CD4-positive, CD25-positive, alpha-beta regulatory T cell (primary cell): ENCODE results near the gene MGLL. TPM values are rescaled to one million over a fixed set of nuclear protein-coding genes. Genes with fewer than 3 reads are reported as not detected.
A peak's percentile ranks its signal among the peaks of the same experiment; 100 is the strongest.
"Not testable (repeated sequence)": the region's sequence is repeated elsewhere in the genome, so short reads cannot be mapped to it uniquely, and the experiment has no call there.

Experiments
- ATAC-seq, 2 donors: fragments of 150-1000 bp; cut with Tn5 transposase; one replicate each; pipeline ENCODE4 v1.10.0; 2021; ENCODE audit warnings: low read depth in 2 of 2, moderate number of reproducible peaks in 2 of 2, moderate library complexity in 1 of 2
- DNase-seq, 3 donors: peaks; one replicate each; pipeline versions ENCODE4 v3.0.0 to v3.0.0-alpha.2; 2012 to 2022; ENCODE audit warnings: mixed read lengths in 1 of 3
- H3K27ac ChIP-seq: one replicate; pipeline ENCODE4 v1.7.0; 2013; ENCODE audit warnings: mild to moderate bottlenecking, low read length; ENCODE audit not compliant: insufficient read depth, poor library complexity, severe bottlenecking
- H3K27me3 ChIP-seq: one replicate; pipeline ENCODE4 v1.7.0; 2013; ENCODE audit warnings: low read length; ENCODE audit not compliant: control insufficient read depth, insufficient read depth
- H3K36me3 ChIP-seq: one replicate; pipeline ENCODE4 v1.7.0; 2013; ENCODE audit warnings: mild to moderate bottlenecking, low read length, moderate library complexity; ENCODE audit not compliant: control insufficient read depth, insufficient read depth
- H3K4me1 ChIP-seq: 2 replicates; pipeline ENCODE4 v1.7.0; 2013; ENCODE audit warnings: mild to moderate bottlenecking, low read length; ENCODE audit not compliant: insufficient read depth, control insufficient read depth, poor library complexity, severe bottlenecking
- H3K4me3 ChIP-seq: one replicate; pipeline ENCODE4 v1.7.0; 2013; ENCODE audit warnings: low read depth, mild to moderate bottlenecking, low read length, moderate library complexity
- H3K9me3 ChIP-seq, 2 experiments: 1 replicate in 1 of 2; 2 replicates in 1 of 2; pipeline ENCODE4 v1.7.0; 2013; ENCODE audit warnings: low read length in 2 of 2, mild to moderate bottlenecking in 1 of 2, moderate library complexity in 1 of 2; ENCODE audit not compliant: control insufficient read depth in 2 of 2
- H3K27ac Mint-ChIP-seq, 3 donors: one replicate each; pipeline ENCODE4 v1.8.0; 2020 to 2022; ENCODE audit warnings: mild to moderate bottlenecking in 3 of 3, mixed read lengths in 3 of 3, moderate library complexity in 2 of 3
- H3K27me3 Mint-ChIP-seq: one replicate; pipeline ENCODE4 v1.8.0; 2022; ENCODE audit warnings: mild to moderate bottlenecking, mixed read lengths
- H3K36me3 Mint-ChIP-seq: one replicate; pipeline ENCODE4 v1.8.0; 2020; ENCODE audit warnings: mixed read lengths
- H3K4me1 Mint-ChIP-seq, 4 donors: one replicate each; pipeline ENCODE4 v1.8.0; 2020 to 2022; ENCODE audit warnings: mixed read lengths in 4 of 4, mild to moderate bottlenecking in 1 of 4
- H3K4me3 Mint-ChIP-seq, 4 donors: one replicate each; pipeline ENCODE4 v1.8.0; 2020 to 2022; ENCODE audit warnings: mild to moderate bottlenecking in 4 of 4, mixed read lengths in 4 of 4, moderate library complexity in 3 of 4
- H3K9me3 Mint-ChIP-seq, 7 donors: one replicate each; pipeline ENCODE4 v1.8.0; 2020 to 2022; ENCODE audit warnings: mixed read lengths in 7 of 7, mild to moderate bottlenecking in 3 of 7, moderate library complexity in 2 of 7
- polyA plus RNA-seq, 4 donors: library from polyadenylated mRNA; unstranded; fragments of 300-500 nt; fragmentation: Illumina TruSeq; gene quantifications; one replicate each; pipeline ENCODE4 v1.2.3, GENCODE V29; 2021
- total RNA-seq: library from RNA; stranded (reverse); gene quantifications from one replicate; pipeline ENCODE4 v1.2.3, GENCODE V29; 2022

The MGLL gene
- total and polyA plus RNA-seq, 5 donors from 2014 or later: 0.06 to 1.7 (median 1.4) TPM; not detected in 2

GRCh38 chr3:127661600-127661999 is 160.7 kb downstream of the MGLL start:
- H3K4me3 ChIP-seq: no peak overlapping the region
- Mint-ChIP-seq H3K4me3 (no peak overlapping the region), H3K9me3 (no peaks in the 10 kb centered on the region), H3K36me3 (peaks cover 8% of the 10 kb centered on the region), H3K27ac (peak overlapping the region in 1 of 3 donors; percentile 33), H3K4me1 (no peaks in the 10 kb centered on the region), H3K27me3 (peaks cover 10% of the 10 kb centered on the region)
- no peaks in the 10 kb centered on the region for H3K27me3 ChIP-seq
- no peak for ATAC-seq
- H3K9me3 ChIP-seq: no peaks in the 10 kb centered on the region
- H3K36me3 ChIP-seq: no peaks in the 10 kb centered on the region
- no peak overlapping the region for H3K27ac ChIP-seq
- DNase-seq: no peak
- H3K4me1 ChIP-seq: no peaks in the 10 kb centered on the region

- Mint-ChIP-seq H3K27me3 (peaks cover 10% of the 10 kb centered on the region), H3K4me1 (no peaks in the 10 kb centered on the region), H3K9me3 (no peaks in the 10 kb centered on the region), H3K27ac (no peak overlapping the region), H3K4me3 (no peak overlapping the region), H3K36me3 (peaks cover 8% of the 10 kb centered on the region)
- no peak for ATAC-seq
- no peak overlapping the region for H3K27ac ChIP-seq
- no peaks in the 10 kb centered on the region for H3K36me3 ChIP-seq
- no peak for DNase-seq
- no peaks in the 10 kb centered on the region for H3K27me3 ChIP-seq
- H3K4me1 ChIP-seq: no peaks in the 10 kb centered on the region
- H3K4me3 ChIP-seq: no peak overlapping the region
- H3K9me3 ChIP-seq: no peaks in the 10 kb centered on the region
Observed at GRCh38 chr3:127660621-127661251, 161.6 kb downstream of the MGLL start.

- Mint-ChIP-seq H3K4me3 (no peak overlapping the region), H3K27me3 (peaks cover 4% of the 10 kb centered on the region), H3K9me3 (no peaks in the 10 kb centered on the region), H3K27ac (no peak overlapping the region), H3K36me3 (peaks cover 8% of the 10 kb centered on the region), H3K4me1 (no peaks in the 10 kb centered on the region)
- Histone ChIP-seq H3K36me3 (no peaks in the 10 kb centered on the region), H3K4me1 (no peaks in the 10 kb centered on the region), H3K4me3 (no peak overlapping the region), H3K9me3 (no peaks in the 10 kb centered on the region), H3K27ac (no peak overlapping the region), H3K27me3 (no peaks in the 10 kb centered on the region)
- ATAC-seq: no peak
- DNase-seq: no peak
Observed at GRCh38 chr3:127658234-127658633, 164.1 kb downstream of the MGLL start.

- DNase-seq: no peak
Observed at GRCh38 chr3:127656906-127657305, 165.4 kb downstream of the MGLL start.

GRCh38 chr3:127655641-127656040 is 166.7 kb downstream of the MGLL start:
- Histone ChIP-seq H3K36me3 (no peaks in the 10 kb centered on the region), H3K4me1 (no peaks in the 10 kb centered on the region), H3K27ac (no peak overlapping the region), H3K27me3 (no peaks in the 10 kb centered on the region), H3K4me3 (no peak overlapping the region), H3K9me3 (no peaks in the 10 kb centered on the region)
- Mint-ChIP-seq H3K27ac (no peak overlapping the region), H3K4me3 (no peak overlapping the region), H3K27me3 (peaks cover 4% of the 10 kb centered on the region), H3K4me1 (no peaks in the 10 kb centered on the region), H3K36me3 (peaks cover 3% of the 10 kb centered on the region), H3K9me3 (no peaks in the 10 kb centered on the region)
- DNase-seq (no peak), ATAC-seq (no peak)

More at GRCh38 chr3:127656906-127657305, 165.4 kb downstream of the MGLL start:
- no peaks in the 10 kb centered on the region for H3K9me3 ChIP-seq
- Mint-ChIP-seq H3K27me3 (peaks cover 4% of the 10 kb centered on the region), H3K4me3 (no peak overlapping the region), H3K27ac (no peak overlapping the region), H3K36me3 (peaks cover 3% of the 10 kb centered on the region), H3K4me1 (no peaks in the 10 kb centered on the region), H3K9me3 (no peaks in the 10 kb centered on the region)
- no peaks in the 10 kb centered on the region for H3K4me1 ChIP-seq
- no peak overlapping the region for H3K4me3 ChIP-seq
- no peak overlapping the region for H3K27ac ChIP-seq
- no peaks in the 10 kb centered on the region for H3K27me3 ChIP-seq
- no peaks in the 10 kb centered on the region for H3K36me3 ChIP-seq
- no peak for ATAC-seq

GRCh38 chr3:127654993-127655392 is 167.3 kb downstream of the MGLL start:
- not testable (repeated sequence) for H3K27me3 Mint-ChIP-seq, ATAC-seq, H3K9me3 Mint-ChIP-seq, H3K4me1 ChIP-seq, DNase-seq, H3K36me3 ChIP-seq, H3K36me3 Mint-ChIP-seq, H3K4me1 Mint-ChIP-seq, H3K4me3 ChIP-seq, H3K4me3 Mint-ChIP-seq, H3K27me3 ChIP-seq, H3K27ac Mint-ChIP-seq, H3K27ac ChIP-seq, H3K9me3 ChIP-seq

GRCh38 chr3:127654374-127654773 is 167.9 kb downstream of the MGLL start:
- Histone ChIP-seq H3K4me1 (no peaks in the 10 kb centered on the region), H3K36me3 (no peaks in the 10 kb centered on the region), H3K4me3 (no peak overlapping the region), H3K9me3 (no peaks in the 10 kb centered on the region), H3K27me3 (no peaks in the 10 kb centered on the region), H3K27ac (no peak overlapping the region)
- DNase-seq (no peak), ATAC-seq (no peak)
- no peak overlapping the region for H3K4me3 Mint-ChIP-seq
- no peaks in the 10 kb centered on the region for H3K27me3 Mint-ChIP-seq
- no peak overlapping the region for H3K27ac Mint-ChIP-seq
- H3K4me1 Mint-ChIP-seq: no peaks in the 10 kb centered on the region
- no peaks in the 10 kb centered on the region for H3K9me3 Mint-ChIP-seq
- no peaks in the 10 kb centered on the region for H3K36me3 Mint-ChIP-seq

- Mint-ChIP-seq H3K9me3 (no peaks in the 10 kb centered on the region), H3K4me3 (no peak overlapping the region), H3K27ac (no peak overlapping the region), H3K4me1 (no peaks in the 10 kb centered on the region), H3K36me3 (no peaks in the 10 kb centered on the region), H3K27me3 (no peaks in the 10 kb centered on the region)
- no peak overlapping the region for H3K27ac ChIP-seq
- DNase-seq: peak in 1 of 3 donors; percentile 39
- no peaks in the 10 kb centered on the region for H3K27me3 ChIP-seq
- H3K9me3 ChIP-seq: no peaks in the 10 kb centered on the region
- H3K4me1 ChIP-seq: no peaks in the 10 kb centered on the region
- H3K36me3 ChIP-seq: no peaks in the 10 kb centered on the region
- peak; percentile 20 to 48 for ATAC-seq
- H3K4me3 ChIP-seq: no peak overlapping the region
Observed at GRCh38 chr3:127652246-127652995, 169.9 kb downstream of the MGLL start.
